HCEC 1CT (cell line): ENCODE results near the gene SSU72.
"Not testable (repeated sequence)": the region's sequence is repeated elsewhere in the genome, so short reads cannot be mapped to it uniquely, and the experiment has no call there.

Experiments used
- DNase-seq: peaks from one replicate; pipeline ENCODE4 v3.0.0-alpha.2; 2017

The SSU72 gene

GRCh38 chr1:1523651-1524050, 51.0 kb downstream of the SSU72 start:
- not testable (repeated sequence) for DNase-seq

- not testable (repeated sequence) for DNase-seq
Observed at GRCh38 chr1:1523226-1523625, 51.4 kb downstream of the SSU72 start.

GRCh38 chr1:1522536-1522935, 52.1 kb downstream of the SSU72 start:
- DNase-seq, result not testable (repeated sequence)

- DNase-seq, result no peak
Observed at GRCh38 chr1:1521331-1521730, 53.3 kb downstream of the SSU72 start.

- DNase-seq, result not testable (repeated sequence)
Observed at GRCh38 chr1:1519805-1520505, 54.7 kb downstream of the SSU72 start.

GRCh38 chr1:1518621-1519007, 56.0 kb downstream of the SSU72 start:
- not testable (repeated sequence) for DNase-seq

GRCh38 chr1:1517973-1518620, 56.6 kb downstream of the SSU72 start:
- DNase-seq, result no peak

- DNase-seq, result not testable (repeated sequence)
Observed at GRCh38 chr1:1516923-1517322, 57.7 kb downstream of the SSU72 start.

- not testable (repeated sequence) for DNase-seq
Observed at GRCh38 chr1:1514376-1514775, 60.3 kb downstream of the SSU72 start.

- not testable (repeated sequence) for DNase-seq
Observed at GRCh38 chr1:1513675-1514074, 61.0 kb downstream of the SSU72 start.

- not testable (repeated sequence) for DNase-seq
Observed at GRCh38 chr1:1512425-1512824, 62.2 kb downstream of the SSU72 start.

- peak; percentile 97 for DNase-seq
Observed at GRCh38 chr1:1511533-1512285, 63.0 kb downstream of the SSU72 start, which contains the start of gene ATAD3A. Gene ATAD3A (plus strand): TSS chr1:1512162. CDS start chr1:1512269, 107 bp downstream.

GRCh38 chr1:1510912-1511532, 63.6 kb downstream of the SSU72 start:
- no peak for DNase-seq

GRCh38 chr1:1509465-1509850, 65.2 kb downstream of the SSU72 start:
- not testable (repeated sequence) for DNase-seq

GRCh38 chr1:1508775-1509464, 65.7 kb downstream of the SSU72 start:
- DNase-seq, result not testable (repeated sequence)

GRCh38 chr1:1507305-1507704, 67.4 kb downstream of the SSU72 start:
- DNase-seq, result no peak

- DNase-seq, result not testable (repeated sequence)
Observed at GRCh38 chr1:1505801-1506200, 68.9 kb downstream of the SSU72 start.

- DNase-seq, result not testable (repeated sequence)
Observed at GRCh38 chr1:1505366-1505798, 69.3 kb downstream of the SSU72 start.

- peak; percentile 15 for DNase-seq
Observed at GRCh38 chr1:1504777-1505365, 69.8 kb downstream of the SSU72 start.

GRCh38 chr1:1495461-1495975, 79.1 kb downstream of the SSU72 start:
- not testable (repeated sequence) for DNase-seq

- DNase-seq, result not testable (repeated sequence)
Observed at GRCh38 chr1:1494311-1494710, 80.4 kb downstream of the SSU72 start.
